HEK293 (cell line): Measurements from ENCODE around the gene ERAL1.

Source experiments
- GFI1B ChIP-seq: fragments of 450-650 bp; formaldehyde crosslinking; IDR thresholded peaks from 2 replicates; pipeline ENCODE4 v1.5.1; 2016; ENCODE audit warnings: missing biosample characterization, missing genetic modification characterization
- GLIS1 ChIP-seq: fragments of 450-650 bp; formaldehyde crosslinking; IDR thresholded peaks from 2 replicates; pipeline ENCODE4 v1.5.1; 2016; ENCODE audit warnings: missing biosample characterization, missing genetic modification characterization
- HOXC10 ChIP-seq: sonication (generic); formaldehyde crosslinking; IDR thresholded peaks from 2 replicates; pipeline ENCODE4 v1.8.1; 2023; ENCODE audit warnings: mild to moderate bottlenecking, missing genetic modification reagents
- HOXD13 ChIP-seq: sonication (generic); formaldehyde crosslinking; IDR thresholded peaks from 2 replicates; pipeline ENCODE4 v1.8.0; 2022; ENCODE audit warnings: missing genetic modification reagents, borderline replicate concordance
- PBX3 ChIP-seq: sonication (generic); formaldehyde crosslinking; IDR thresholded peaks from 2 replicates; pipeline ENCODE4 v1.8.1; 2022; ENCODE audit warnings: mild to moderate bottlenecking, moderate library complexity, missing genetic modification reagents
- SP3 ChIP-seq: fragments of 450-650 bp; formaldehyde crosslinking; IDR thresholded peaks from 2 replicates; pipeline ENCODE4 v1.5.1; 2016; ENCODE audit warnings: missing biosample characterization, missing genetic modification characterization
- SP7 ChIP-seq: fragments of 450-650 bp; formaldehyde crosslinking; IDR thresholded peaks from 2 replicates; pipeline ENCODE4 v1.5.1; 2016; ENCODE audit warnings: missing biosample characterization, missing genetic modification characterization
- ZFHX2 ChIP-seq: fragments of 450-650 bp; formaldehyde crosslinking; conservative IDR thresholded peaks from 2 replicates; pipeline ENCODE4 v1.5.1; 2016; ENCODE audit warnings: missing biosample characterization, missing genetic modification characterization
- ZFP69B ChIP-seq: fragments of 450-650 bp; formaldehyde crosslinking; IDR thresholded peaks from 2 replicates; pipeline ENCODE4 v1.5.1; 2016; ENCODE audit warnings: missing biosample characterization, missing genetic modification characterization
- ZNF114 ChIP-seq: fragments of 450-650 bp; formaldehyde crosslinking; IDR thresholded peaks from 2 replicates; pipeline ENCODE4 v1.5.0; 2017; ENCODE audit warnings: missing biosample characterization, missing genetic modification characterization
- ZNF2 ChIP-seq: fragments of 450-650 bp; formaldehyde crosslinking; IDR thresholded peaks from 2 replicates; pipeline ENCODE4 v1.5.1; 2016; ENCODE audit warnings: missing biosample characterization, missing genetic modification characterization
- ZNF248 ChIP-seq: fragments of 450-650 bp; formaldehyde crosslinking; IDR thresholded peaks from 2 replicates; pipeline ENCODE4 v1.5.1; 2017; ENCODE audit warnings: missing biosample characterization, missing genetic modification characterization
- ZNF37A ChIP-seq: fragments of 450-650 bp; IDR thresholded peaks from 2 replicates; pipeline ENCODE4 v1.5.1; 2018; ENCODE audit warnings: missing biosample characterization, missing genetic modification characterization
- ZNF391 ChIP-seq: fragments of 450-650 bp; formaldehyde crosslinking; IDR thresholded peaks from 2 replicates; pipeline ENCODE4 v1.5.1; 2016; ENCODE audit warnings: low read depth, missing biosample characterization, missing genetic modification characterization, borderline replicate concordance
- ZNF394 ChIP-seq: fragments of 450-650 bp; formaldehyde crosslinking; IDR thresholded peaks from 2 replicates; pipeline ENCODE4 v1.5.1; 2016; ENCODE audit warnings: missing biosample characterization, missing genetic modification characterization, mild to moderate bottlenecking, moderate library complexity, borderline replicate concordance
- ZNF518A ChIP-seq: fragments of 450-650 bp; formaldehyde crosslinking; conservative IDR thresholded peaks from 2 replicates; pipeline ENCODE4 v1.5.1; 2016; ENCODE audit warnings: low read depth, missing biosample characterization, missing genetic modification characterization
- ZNF521 ChIP-seq: fragments of 450-650 bp; formaldehyde crosslinking; IDR thresholded peaks from 2 replicates; pipeline ENCODE4 v1.5.1; 2017; ENCODE audit warnings: missing biosample characterization, mild to moderate bottlenecking, missing genetic modification characterization
- ZNF529 ChIP-seq: fragments of 450-650 bp; formaldehyde crosslinking; IDR thresholded peaks from 2 replicates; pipeline ENCODE4 v1.5.1; 2017; ENCODE audit warnings: missing genetic modification characterization, missing biosample characterization; ENCODE audit not compliant: insufficient replicate concordance
- ZNF558 ChIP-seq: fragments of 450-650 bp; formaldehyde crosslinking; IDR thresholded peaks from 2 replicates; pipeline ENCODE4 v1.5.1; 2016; ENCODE audit warnings: missing biosample characterization, missing genetic modification characterization
- ZNF561 ChIP-seq: fragments of 450-650 bp; IDR thresholded peaks from 2 replicates; pipeline ENCODE4 v1.5.1; 2018; ENCODE audit warnings: missing biosample characterization, missing genetic modification characterization, borderline replicate concordance
- ZNF621 ChIP-seq: fragments of 450-650 bp; formaldehyde crosslinking; IDR thresholded peaks from 2 replicates; pipeline ENCODE4 v1.5.1; 2017; ENCODE audit warnings: missing biosample characterization, missing genetic modification characterization
- ZNF624 ChIP-seq: fragments of 450-650 bp; formaldehyde crosslinking; IDR thresholded peaks from 2 replicates; pipeline ENCODE4 v1.5.1; 2017; ENCODE audit warnings: missing biosample characterization, missing genetic modification characterization
- ZNF629 ChIP-seq: fragments of 450-650 bp; formaldehyde crosslinking; IDR thresholded peaks from 2 replicates; pipeline ENCODE4 v1.5.1; 2017; ENCODE audit warnings: missing biosample characterization, missing genetic modification characterization
- ZNF654 ChIP-seq: fragments of 450-650 bp; formaldehyde crosslinking; IDR thresholded peaks from 2 replicates; pipeline ENCODE4 v1.5.1; 2016; ENCODE audit warnings: low read depth, missing biosample characterization, missing genetic modification characterization
- ZNF670 ChIP-seq: fragments of 450-650 bp; formaldehyde crosslinking; IDR thresholded peaks from 2 replicates; pipeline ENCODE4 v1.5.1; 2016; ENCODE audit warnings: missing biosample characterization, missing genetic modification characterization, low read depth
- ZNF677 ChIP-seq: fragments of 450-650 bp; IDR thresholded peaks from 2 replicates; pipeline ENCODE4 v1.5.0; 2018; ENCODE audit warnings: missing biosample characterization, mild to moderate bottlenecking, missing genetic modification characterization, moderate library complexity
- ZNF701 ChIP-seq: fragments of 450-650 bp; formaldehyde crosslinking; IDR thresholded peaks from 2 replicates; pipeline ENCODE4 v1.5.1; 2016; ENCODE audit warnings: missing biosample characterization, missing genetic modification characterization
- ZNF76 ChIP-seq: fragments of 450-650 bp; formaldehyde crosslinking; IDR thresholded peaks from 2 replicates; pipeline ENCODE4; 2016; ENCODE audit warnings: low read depth, missing biosample characterization, missing genetic modification characterization, borderline replicate concordance
- ZNF768 ChIP-seq: fragments of 450-650 bp; formaldehyde crosslinking; IDR thresholded peaks from 2 replicates; pipeline ENCODE4 v1.5.1; 2018; ENCODE audit warnings: missing biosample characterization, mild to moderate bottlenecking, missing genetic modification characterization
- ZNF777 ChIP-seq: fragments of 450-650 bp; formaldehyde crosslinking; IDR thresholded peaks from 2 replicates; pipeline ENCODE4 v1.5.1; 2017; ENCODE audit warnings: missing biosample characterization, missing genetic modification characterization, borderline replicate concordance
- ZNF792 ChIP-seq: fragments of 450-650 bp; formaldehyde crosslinking; IDR thresholded peaks from 2 replicates; pipeline ENCODE4 v1.5.1; 2016; ENCODE audit warnings: missing biosample characterization, missing genetic modification characterization
- TF ChIP-seq, protein P1 (sequence below): fragments of 450-650 bp; IDR thresholded peaks from 2 replicates; pipeline ENCODE4 v1.5.1; 2018; ENCODE audit warnings: missing biosample characterization, missing genetic modification characterization
- TF ChIP-seq, protein P2 (sequence below): fragments of 450-650 bp; formaldehyde crosslinking; IDR thresholded peaks from 2 replicates; pipeline ENCODE4 v1.5.1; 2016; ENCODE audit warnings: missing biosample characterization, missing genetic modification characterization

Gene ERAL1

GRCh38 chr17:28842282-28843012 lies 12.4 kb upstream of the ERAL1 start, which contains the start of gene FAM222B (continued):
- TF ChIP-seq ZFP69B (tag by site-specific recombination) (peak; percentile 84), ZNF624 (tag by site-specific recombination) (0 out of 2 replicates have a peak, but pooled peaks have one; percentile 42), HOXC10 (no peak), SP7 (tag by site-specific recombination) (peak; percentile 75), ZNF394 (tag by site-specific recombination) (peak; percentile 68; the same call in 1 of the 2 replicates), HOXD13 (CRISPR knock-in tag) (0 out of 2 replicates have a peak, but pooled peaks have one; percentile 62), ZNF76 (tag by site-specific recombination) (peak; percentile 80), ZNF677 (tag by site-specific recombination) (no peak), PBX3 (no peak), ZNF248 (tag by site-specific recombination) (no peak), ZNF629 (tag by site-specific recombination) (peak; percentile 15; the same call in 1 of the 2 replicates), SP3 (tag by site-specific recombination) (peak; percentile 79), ZNF37A (tag by site-specific recombination) (no peak), ZNF529 (tag by site-specific recombination) (no peak), ZNF621 (tag by site-specific recombination) (no peak), ZNF654 (tag by site-specific recombination) (no peak), ZNF768 (tag by site-specific recombination) (no peak), GFI1B (tag by site-specific recombination) (no peak), ZNF701 (tag by site-specific recombination) (no peak), ZNF670 (no peak), ZNF558 (no peak), ZNF518A (tag by site-specific recombination) (no peak), ZNF521 (no peak), GLIS1 (tag by site-specific recombination) (peak; percentile 60), ZNF561 (tag by site-specific recombination) (peak; percentile 40; the same call in 1 of the 2 replicates), ZFHX2 (tag by site-specific recombination) (peak; percentile 98), ZNF391 (tag by site-specific recombination) (peak; percentile 59; the same call in 1 of the 2 replicates), ZNF792 (tag by site-specific recombination) (peak; percentile 88), ZNF2 (tag by site-specific recombination) (peak; percentile 81; the same call in 1 of the 2 replicates), ZNF777 (tag by site-specific recombination) (no peak), ZNF114 (no peak)
- TF ChIP-seq, protein P1, sequence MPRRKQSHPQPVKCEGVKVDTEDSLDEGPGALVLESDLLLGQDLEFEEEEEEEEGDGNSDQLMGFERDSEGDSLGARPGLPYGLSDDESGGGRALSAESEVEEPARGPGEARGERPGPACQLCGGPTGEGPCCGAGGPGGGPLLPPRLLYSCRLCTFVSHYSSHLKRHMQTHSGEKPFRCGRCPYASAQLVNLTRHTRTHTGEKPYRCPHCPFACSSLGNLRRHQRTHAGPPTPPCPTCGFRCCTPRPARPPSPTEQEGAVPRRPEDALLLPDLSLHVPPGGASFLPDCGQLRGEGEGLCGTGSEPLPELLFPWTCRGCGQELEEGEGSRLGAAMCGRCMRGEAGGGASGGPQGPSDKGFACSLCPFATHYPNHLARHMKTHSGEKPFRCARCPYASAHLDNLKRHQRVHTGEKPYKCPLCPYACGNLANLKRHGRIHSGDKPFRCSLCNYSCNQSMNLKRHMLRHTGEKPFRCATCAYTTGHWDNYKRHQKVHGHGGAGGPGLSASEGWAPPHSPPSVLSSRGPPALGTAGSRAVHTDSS (tag by site-specific recombination), result peak; percentile 57; the same call in 1 of the 2 replicates
- TF ChIP-seq, protein P2, sequence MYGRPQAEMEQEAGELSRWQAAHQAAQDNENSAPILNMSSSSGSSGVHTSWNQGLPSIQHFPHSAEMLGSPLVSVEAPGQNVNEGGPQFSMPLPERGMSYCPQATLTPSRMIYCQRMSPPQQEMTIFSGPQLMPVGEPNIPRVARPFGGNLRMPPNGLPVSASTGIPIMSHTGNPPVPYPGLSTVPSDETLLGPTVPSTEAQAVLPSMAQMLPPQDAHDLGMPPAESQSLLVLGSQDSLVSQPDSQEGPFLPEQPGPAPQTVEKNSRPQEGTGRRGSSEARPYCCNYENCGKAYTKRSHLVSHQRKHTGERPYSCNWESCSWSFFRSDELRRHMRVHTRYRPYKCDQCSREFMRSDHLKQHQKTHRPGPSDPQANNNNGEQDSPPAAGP (tag by site-specific recombination), result peak; percentile 85; the same call in 1 of the 2 replicates
